K562 (cell line): Measurements from ENCODE around the gene SRCIN1. TPM values are rescaled to one million over a fixed set of nuclear protein-coding genes. Genes with fewer than 3 reads are reported as not detected.

Source experiments
- EWSR1 ChIP-seq: fragments of 450-650 bp; IDR thresholded peaks from 2 replicates; pipeline ENCODE4 v1.6.1; 2018; ENCODE audit warnings: borderline replicate concordance, mild to moderate bottlenecking, low read depth, moderate library complexity; ENCODE audit not compliant: partially characterized antibody
- GATAD2B ChIP-seq: fragments of 450-650 bp; IDR thresholded peaks from 2 replicates; pipeline ENCODE4 v1.6.1; 2017; ENCODE audit warnings: mild to moderate bottlenecking, borderline replicate concordance
- PATZ1 ChIP-seq: fragments of 250-450 bp; sonication (Bioruptor Pico); IDR thresholded peaks from 2 replicates; pipeline ENCODE4 v1.5.0; 2020; ENCODE audit warnings: mild to moderate bottlenecking, borderline replicate concordance
- TAL1 ChIP-seq: fragments of 450-650 bp; IDR thresholded peaks from 2 replicates; pipeline ENCODE4 v1.6.1; 2016; ENCODE audit warnings: mild to moderate bottlenecking
- ZNF239 ChIP-seq: fragments of 250-450 bp; sonication (Bioruptor Pico); IDR thresholded peaks from 2 replicates; pipeline ENCODE4 v1.4.0; 2020; ENCODE audit warnings: mild to moderate bottlenecking
- ZNF324 ChIP-seq: fragments of 250-450 bp; sonication (Bioruptor Pico); IDR thresholded peaks from 2 replicates; pipeline ENCODE4 v1.4.0; 2020; ENCODE audit warnings: mild to moderate bottlenecking
- ZNF717 ChIP-seq: fragments of 250-450 bp; sonication (Bioruptor Pico); IDR thresholded peaks from 2 replicates; pipeline ENCODE4 v1.5.0; 2021
- polyA plus RNA-seq, 8 experiments: library from polyadenylated mRNA; depleted of rRNA in 4 of 8; stranded (reverse) in 5 of 8; unstranded in 3 of 8; fragments of >200 nt; fragmentation: Nextera tagmentation in 2 of 8; fragmentation: Illumina TruSeq in 1 of 8; extraction: Ambion mirVana in 2 of 8; extraction: Trizol in 1 of 8; gene quantifications; 2 replicates each; pipeline versions ENCODE4 v1.2.1 to v1.2.3, GENCODE V29; 2011 to 2014; ENCODE audit warnings: inconsistent platforms in 1 of 8, missing spikeins in 1 of 8
- total RNA-seq, 7 experiments: library from RNA; depleted of rRNA in 6 of 7; stranded (reverse); fragments of >200 nt in 6 of 7; fragmentation: Illumina TruSeq in 2 of 7; extraction: Trizol in 2 of 7; gene quantifications; 2 replicates each; pipeline versions ENCODE4 v1.2.1 to v1.2.3, GENCODE V29; 2011 to 2021; ENCODE audit warnings: low replicate concordance in 1 of 7
- TF ChIP-seq, protein P1 (sequence below): fragments of 250-450 bp; sonication (Bioruptor Pico); IDR thresholded peaks from 2 replicates; pipeline ENCODE4 v1.5.1; 2021; ENCODE audit warnings: mild to moderate bottlenecking
- TF ChIP-seq, protein P2 (sequence below), 2 experiments: fragments of 450-650 bp; IDR thresholded peaks; 2 replicates each; pipeline ENCODE4 v1.6.1; 2016; ENCODE audit warnings: mild to moderate bottlenecking in 2 of 2, borderline replicate concordance in 1 of 2, low read depth in 1 of 2, moderate library complexity in 1 of 2
- TF ChIP-seq, protein P3 (sequence below), 2 experiments: IDR thresholded peaks in 1 of 2; conservative IDR thresholded peaks in 1 of 2; 2 replicates each; pipeline ENCODE4 v1.6.1; 2016; ENCODE audit warnings: low read depth in 2 of 2, mild to moderate bottlenecking in 1 of 2, missing compliant biosample characterization in 1 of 2, missing genetic modification characterization in 1 of 2, moderate library complexity in 1 of 2

SRCIN1 gene
- total and polyA plus RNA-seq, 9 of the 15 experiments (the other 6 are each of a cell fraction or from before 2014, with no cell fraction given): 0.09 to 0.33 (median 0.13) TPM; not detected in 6

GRCh38 chr17:38557836-38558727 lies 47.7 kb downstream of the SRCIN1 start (continued):
- TF ChIP-seq, protein P1, sequence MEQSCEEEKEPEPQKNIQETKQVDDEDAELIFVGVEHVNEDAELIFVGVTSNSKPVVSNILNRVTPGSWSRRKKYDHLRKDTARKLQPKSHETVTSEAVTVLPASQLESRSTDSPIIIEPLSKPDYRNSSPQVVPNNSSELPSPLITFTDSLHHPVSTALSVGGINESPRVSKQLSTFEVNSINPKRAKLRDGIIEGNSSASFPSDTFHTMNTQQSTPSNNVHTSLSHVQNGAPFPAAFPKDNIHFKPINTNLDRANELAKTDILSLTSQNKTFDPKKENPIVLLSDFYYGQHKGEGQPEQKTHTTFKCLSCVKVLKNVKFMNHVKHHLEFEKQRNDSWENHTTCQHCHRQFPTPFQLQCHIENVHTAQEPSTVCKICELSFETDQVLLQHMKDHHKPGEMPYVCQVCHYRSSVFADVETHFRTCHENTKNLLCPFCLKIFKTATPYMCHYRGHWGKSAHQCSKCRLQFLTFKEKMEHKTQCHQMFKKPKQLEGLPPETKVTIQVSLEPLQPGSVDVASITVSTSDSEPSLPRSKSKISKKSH: no peak
- TF ChIP-seq PATZ1 (CRISPR knock-in tag): no peak
- no peak for TF ChIP-seq ZNF239 (CRISPR knock-in tag)
- TF ChIP-seq ZNF717 (CRISPR knock-in tag): no peak
- TF ChIP-seq, protein P2, sequence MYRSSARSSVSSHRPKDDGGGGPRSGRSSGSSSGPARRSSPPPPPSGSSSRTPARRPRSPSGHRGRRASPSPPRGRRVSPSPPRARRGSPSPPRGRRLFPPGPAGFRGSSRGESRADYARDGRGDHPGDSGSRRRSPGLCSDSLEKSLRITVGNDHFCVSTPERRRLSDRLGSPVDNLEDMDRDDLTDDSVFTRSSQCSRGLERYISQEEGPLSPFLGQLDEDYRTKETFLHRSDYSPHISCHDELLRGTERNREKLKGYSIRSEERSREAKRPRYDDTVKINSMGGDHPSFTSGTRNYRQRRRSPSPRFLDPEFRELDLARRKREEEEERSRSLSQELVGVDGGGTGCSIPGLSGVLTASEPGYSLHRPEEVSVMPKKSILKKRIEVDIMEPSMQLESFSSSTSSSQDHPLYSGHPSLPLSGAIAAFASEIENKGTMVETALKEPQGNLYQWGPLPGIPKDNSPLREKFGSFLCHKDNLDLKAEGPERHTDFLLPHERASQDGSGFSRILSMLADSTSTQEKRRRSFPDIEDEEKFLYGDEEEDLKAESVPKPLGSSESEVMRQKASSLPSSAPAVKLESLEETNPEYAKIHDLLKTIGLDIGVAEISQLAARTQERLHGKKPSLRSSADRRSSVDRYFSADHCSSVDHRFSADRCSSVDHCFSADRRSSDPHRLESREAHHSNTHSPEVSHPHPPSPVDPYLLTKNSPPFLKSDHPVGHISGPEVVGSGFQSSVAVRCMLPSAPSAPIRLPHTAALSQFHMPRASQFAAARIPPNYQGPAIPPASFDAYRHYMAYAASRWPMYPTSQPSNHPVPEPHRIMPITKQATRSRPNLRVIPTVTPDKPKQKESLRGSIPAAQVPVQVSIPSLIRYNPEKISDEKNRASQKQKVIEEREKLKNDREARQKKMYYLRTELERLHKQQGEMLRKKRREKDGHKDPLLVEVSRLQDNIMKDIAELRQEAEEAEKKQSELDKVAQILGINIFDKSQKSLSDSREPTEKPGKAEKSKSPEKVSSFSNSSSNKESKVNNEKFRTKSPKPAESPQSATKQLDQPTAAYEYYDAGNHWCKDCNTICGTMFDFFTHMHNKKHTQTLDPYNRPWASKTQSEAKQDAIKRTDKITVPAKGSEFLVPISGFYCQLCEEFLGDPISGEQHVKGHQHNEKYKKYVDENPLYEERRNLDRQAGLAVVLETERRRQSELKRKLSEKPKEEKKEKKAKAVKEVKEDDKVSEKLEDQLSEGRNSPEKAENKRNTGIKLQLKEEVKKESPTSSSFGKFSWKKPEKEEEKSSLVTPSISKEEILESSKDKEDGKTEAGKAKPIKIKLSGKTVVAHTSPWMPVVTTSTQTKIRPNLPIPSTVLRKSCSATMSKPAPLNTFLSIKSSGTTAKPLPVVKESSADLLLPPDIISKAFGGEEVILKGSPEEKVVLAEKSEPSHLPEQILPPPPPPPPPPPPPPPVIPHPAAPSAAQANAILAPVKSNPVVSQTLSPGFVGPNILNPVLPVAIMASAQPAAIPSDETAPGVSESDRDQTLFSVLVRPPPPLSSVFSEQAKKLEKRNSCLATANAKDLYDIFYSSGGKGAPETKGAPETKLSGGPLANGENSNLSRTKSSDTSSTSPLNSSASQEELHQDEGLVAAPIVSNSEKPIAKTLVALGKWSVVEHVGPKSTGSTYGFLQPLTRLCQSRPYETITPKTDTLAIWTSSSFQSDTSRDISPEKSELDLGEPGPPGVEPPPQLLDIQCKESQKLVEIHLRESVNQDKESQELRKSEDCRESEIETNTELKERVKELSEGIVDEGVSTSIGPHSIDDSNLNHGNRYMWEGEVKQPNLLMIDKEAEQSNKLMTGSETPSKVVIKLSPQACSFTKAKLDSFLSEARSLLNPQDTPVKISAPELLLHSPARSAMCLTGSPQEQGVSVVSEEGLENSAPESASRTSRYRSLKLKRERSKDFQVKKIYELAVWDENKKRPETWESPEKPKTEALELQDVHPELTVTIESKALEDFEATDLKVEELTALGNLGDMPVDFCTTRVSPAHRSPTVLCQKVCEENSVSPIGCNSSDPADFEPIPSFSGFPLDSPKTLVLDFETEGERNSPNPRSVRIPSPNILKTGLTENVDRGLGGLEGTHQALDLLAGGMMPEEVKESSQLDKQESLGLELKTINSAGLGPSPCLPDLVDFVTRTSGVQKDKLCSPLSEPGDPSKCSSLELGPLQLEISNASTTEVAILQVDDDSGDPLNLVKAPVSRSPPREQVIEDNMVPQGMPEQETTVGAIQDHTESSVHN (IDR thresholded peaks at IDR 0.05; ENCODE audit: borderline replicate concordance in 1 of 2, low read depth in 1 of 2): no peak
- no peak for TF ChIP-seq EWSR1
- TF ChIP-seq, protein P3, sequence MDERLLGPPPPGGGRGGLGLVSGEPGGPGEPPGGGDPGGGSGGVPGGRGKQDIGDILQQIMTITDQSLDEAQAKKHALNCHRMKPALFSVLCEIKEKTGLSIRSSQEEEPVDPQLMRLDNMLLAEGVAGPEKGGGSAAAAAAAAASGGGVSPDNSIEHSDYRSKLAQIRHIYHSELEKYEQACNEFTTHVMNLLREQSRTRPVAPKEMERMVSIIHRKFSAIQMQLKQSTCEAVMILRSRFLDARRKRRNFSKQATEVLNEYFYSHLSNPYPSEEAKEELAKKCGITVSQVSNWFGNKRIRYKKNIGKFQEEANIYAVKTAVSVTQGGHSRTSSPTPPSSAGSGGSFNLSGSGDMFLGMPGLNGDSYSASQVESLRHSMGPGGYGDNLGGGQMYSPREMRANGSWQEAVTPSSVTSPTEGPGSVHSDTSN (CRISPR knock-in tag; IDR thresholded peaks at IDR 0.05; ENCODE audit: low read depth): no peak
- TF ChIP-seq, protein P3 (tag; conservative IDR thresholded peaks at IDR 0.05; ENCODE audit: low read depth): no peak
- TF ChIP-seq TAL1: no peak
- no peak for TF ChIP-seq ZNF324 (CRISPR knock-in tag)
- TF ChIP-seq GATAD2B: no peak
